HepG2 (cell line): ENCODE data around the gene SCAF11. TPM values are rescaled to one million over a fixed set of nuclear protein-coding genes. Genes with fewer than 3 reads are reported as not detected.

Experiments used
- CREBL2 ChIP-seq: sonication (generic); formaldehyde crosslinking; IDR thresholded peaks from 2 replicates; pipeline ENCODE4 v1.8.1; 2023; ENCODE audit warnings: missing genetic modification reagents, mild to moderate bottlenecking, borderline replicate concordance
- HMG20B ChIP-seq: conservative IDR thresholded peaks from 2 replicates; pipeline ENCODE4 v1.6.1; 2016; ENCODE audit warnings: missing genetic modification reagents, missing compliant biosample characterization
- HNF1B ChIP-seq: sonication (generic); formaldehyde crosslinking; IDR thresholded peaks from 2 replicates; pipeline ENCODE4 v1.5.1; 2020; ENCODE audit warnings: mild to moderate bottlenecking, moderate library complexity, missing genetic modification reagents
- IRF2 ChIP-seq: IDR thresholded peaks from 2 replicates; pipeline ENCODE4 v1.6.1; 2018; ENCODE audit warnings: missing genetic modification reagents, missing compliant biosample characterization
- LCORL ChIP-seq, 2 experiments: fragments of 450-650 bp in 1 of 2; sonication (generic) in 1 of 2; formaldehyde crosslinking in 1 of 2; IDR thresholded peaks; 2 replicates each; pipeline versions ENCODE4 v1.5.0 to v1.6.1; 2017 to 2020; ENCODE audit warnings: antibody characterized with exemption in 1 of 2, missing genetic modification reagents in 1 of 2
- MED1 ChIP-seq: sonication (generic); formaldehyde crosslinking; IDR thresholded peaks from 2 replicates; pipeline ENCODE4 v1.4.0; 2020; ENCODE audit warnings: missing genetic modification reagents
- NR2F2 ChIP-seq: IDR thresholded peaks from 2 replicates; pipeline ENCODE4 v1.6.1; 2012; ENCODE audit warnings: low read depth, inconsistent platforms, borderline replicate concordance
- RXRB ChIP-seq: IDR thresholded peaks from 2 replicates; pipeline ENCODE4 v1.6.1; 2016; ENCODE audit warnings: borderline replicate concordance, missing genetic modification reagents, missing compliant biosample characterization
- SOX6 ChIP-seq, 2 experiments: fragments of 450-650 bp in 1 of 2; sonication (generic) in 1 of 2; formaldehyde crosslinking in 1 of 2; IDR thresholded peaks; 2 replicates each; pipeline versions ENCODE4 v1.4.0 to v1.6.1; 2017 to 2020; ENCODE audit warnings: antibody characterized with exemption in 1 of 2, mild to moderate bottlenecking in 1 of 2, missing genetic modification reagents in 1 of 2
- ZNF10 ChIP-seq: sonication (generic); formaldehyde crosslinking; IDR thresholded peaks from 2 replicates; pipeline ENCODE4 v1.4.0; 2020; ENCODE audit warnings: mild to moderate bottlenecking, low read depth, missing genetic modification reagents, borderline replicate concordance
- ZNF232 ChIP-seq: sonication (generic); formaldehyde crosslinking; IDR thresholded peaks from 2 replicates; pipeline ENCODE4 v1.4.0; 2020; ENCODE audit warnings: missing genetic modification reagents, borderline replicate concordance
- ZNF343 ChIP-seq: sonication (generic); formaldehyde crosslinking; IDR thresholded peaks from 2 replicates; pipeline ENCODE4 v1.4.0; 2020; ENCODE audit warnings: mild to moderate bottlenecking, missing genetic modification reagents
- ZNF431 ChIP-seq: sonication (generic); formaldehyde crosslinking; IDR thresholded peaks from 2 replicates; pipeline ENCODE4 v1.9.0; 2022; ENCODE audit warnings: missing genetic modification reagents, low read depth, mild to moderate bottlenecking, borderline replicate concordance
- ZNF496 ChIP-seq: sonication (generic); formaldehyde crosslinking; IDR thresholded peaks from 2 replicates; pipeline ENCODE4 v1.8.1; 2023; ENCODE audit warnings: mild to moderate bottlenecking, moderate library complexity, missing genetic modification reagents; ENCODE audit not compliant: insufficient replicate concordance
- ZNF605 ChIP-seq: sonication (generic); formaldehyde crosslinking; IDR thresholded peaks from 2 replicates; pipeline ENCODE4 v1.8.0; 2022; ENCODE audit warnings: mild to moderate bottlenecking, missing genetic modification reagents
- ZNF747 ChIP-seq: sonication (generic); formaldehyde crosslinking; IDR thresholded peaks from 2 replicates; pipeline ENCODE4 v1.8.1; 2023; ENCODE audit warnings: missing genetic modification reagents, mild to moderate bottlenecking, borderline replicate concordance
- ZZZ3 ChIP-seq: sonication (generic); formaldehyde crosslinking; IDR thresholded peaks from 2 replicates; pipeline ENCODE4 v1.4.0; 2020; ENCODE audit warnings: missing genetic modification reagents, mild to moderate bottlenecking, borderline replicate concordance
- polyA plus RNA-seq, 8 experiments: library from polyadenylated mRNA; depleted of rRNA in 3 of 8; stranded (reverse) in 7 of 8; unstranded in 1 of 8; fragments of >200 nt; fragmentation: Illumina TruSeq in 4 of 8; extraction: Trizol in 4 of 8; gene quantifications; 2 replicates each; pipeline versions ENCODE4 v1.2.1 to v1.2.3, GENCODE V29; 2011 to 2016; ENCODE audit warnings: low read depth in 4 of 8, missing spikeins in 1 of 8, mixed read lengths in 1 of 8; ENCODE audit not compliant: insufficient read depth in 1 of 8
- total RNA-seq, 5 experiments: library from RNA; depleted of rRNA; stranded (reverse); fragments of >200 nt; fragmentation: Illumina TruSeq; extraction: Trizol; gene quantifications; 2 replicates each; pipeline ENCODE4 v1.2.3, GENCODE V29; 2016; ENCODE audit warnings: low read depth in 1 of 5
- TF ChIP-seq, protein P1 (sequence below): sonication (generic); formaldehyde crosslinking; IDR thresholded peaks from 2 replicates; pipeline ENCODE4 v1.5.1; 2020; ENCODE audit warnings: mild to moderate bottlenecking, missing genetic modification reagents, borderline replicate concordance
- TF ChIP-seq, protein P2 (sequence below): sonication (generic); formaldehyde crosslinking; IDR thresholded peaks from 2 replicates; pipeline ENCODE4 v1.4.0; 2020; ENCODE audit warnings: mild to moderate bottlenecking, missing genetic modification reagents

The SCAF11 gene
- total and polyA plus RNA-seq, 2 of the 13 experiments (the other 11 are each of a cell fraction or from before 2014, with no cell fraction given): 26.9 to 38.3 TPM

DNA sequence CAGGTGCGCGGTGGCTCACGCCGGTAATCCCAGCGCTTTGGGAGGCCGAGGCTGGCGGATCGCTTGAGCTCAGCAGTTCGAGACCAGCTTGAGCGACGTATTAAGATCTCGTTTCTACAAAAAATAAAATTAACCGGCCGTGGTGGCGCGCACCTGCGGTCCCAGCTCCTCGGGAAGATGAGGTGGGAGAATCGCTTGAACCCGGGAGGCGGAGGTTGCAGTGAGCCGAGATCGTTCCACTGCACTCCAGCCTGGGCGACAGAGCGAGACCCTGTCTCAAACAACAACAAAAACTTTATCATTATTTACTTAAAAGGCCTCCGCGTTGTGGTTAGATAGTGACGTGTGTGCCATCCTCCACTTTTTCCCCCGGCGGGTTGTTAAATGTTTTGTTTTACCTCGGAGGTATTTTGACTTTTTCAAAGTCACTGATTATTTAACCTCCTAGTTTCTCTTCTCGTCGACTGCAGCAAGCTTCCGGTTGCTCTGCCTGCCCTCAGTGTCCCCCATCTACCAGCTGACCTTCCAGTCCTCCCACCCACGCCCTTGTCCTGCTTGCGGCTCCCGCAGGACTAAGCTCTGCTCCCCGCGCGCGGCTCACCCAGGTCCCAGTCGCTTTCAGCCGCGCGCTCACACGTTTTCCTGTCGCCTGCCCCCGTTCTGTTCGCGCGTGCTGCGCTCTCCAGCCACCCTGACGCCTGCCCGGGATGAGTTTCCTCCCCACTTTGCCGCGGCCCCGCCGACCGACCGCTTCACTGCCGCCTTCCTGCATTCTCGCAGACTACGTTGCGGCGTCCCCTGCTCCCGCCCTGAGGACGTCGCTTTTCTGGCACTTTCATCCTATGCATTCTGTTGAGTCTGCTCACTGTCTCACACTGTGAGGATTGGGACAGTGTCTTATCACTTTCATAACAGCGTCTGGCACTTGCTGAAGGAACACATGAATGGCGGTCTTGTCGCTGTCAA is 1.2 kb upstream of the SCAF11 start (continued):
- TF ChIP-seq, protein P1, sequence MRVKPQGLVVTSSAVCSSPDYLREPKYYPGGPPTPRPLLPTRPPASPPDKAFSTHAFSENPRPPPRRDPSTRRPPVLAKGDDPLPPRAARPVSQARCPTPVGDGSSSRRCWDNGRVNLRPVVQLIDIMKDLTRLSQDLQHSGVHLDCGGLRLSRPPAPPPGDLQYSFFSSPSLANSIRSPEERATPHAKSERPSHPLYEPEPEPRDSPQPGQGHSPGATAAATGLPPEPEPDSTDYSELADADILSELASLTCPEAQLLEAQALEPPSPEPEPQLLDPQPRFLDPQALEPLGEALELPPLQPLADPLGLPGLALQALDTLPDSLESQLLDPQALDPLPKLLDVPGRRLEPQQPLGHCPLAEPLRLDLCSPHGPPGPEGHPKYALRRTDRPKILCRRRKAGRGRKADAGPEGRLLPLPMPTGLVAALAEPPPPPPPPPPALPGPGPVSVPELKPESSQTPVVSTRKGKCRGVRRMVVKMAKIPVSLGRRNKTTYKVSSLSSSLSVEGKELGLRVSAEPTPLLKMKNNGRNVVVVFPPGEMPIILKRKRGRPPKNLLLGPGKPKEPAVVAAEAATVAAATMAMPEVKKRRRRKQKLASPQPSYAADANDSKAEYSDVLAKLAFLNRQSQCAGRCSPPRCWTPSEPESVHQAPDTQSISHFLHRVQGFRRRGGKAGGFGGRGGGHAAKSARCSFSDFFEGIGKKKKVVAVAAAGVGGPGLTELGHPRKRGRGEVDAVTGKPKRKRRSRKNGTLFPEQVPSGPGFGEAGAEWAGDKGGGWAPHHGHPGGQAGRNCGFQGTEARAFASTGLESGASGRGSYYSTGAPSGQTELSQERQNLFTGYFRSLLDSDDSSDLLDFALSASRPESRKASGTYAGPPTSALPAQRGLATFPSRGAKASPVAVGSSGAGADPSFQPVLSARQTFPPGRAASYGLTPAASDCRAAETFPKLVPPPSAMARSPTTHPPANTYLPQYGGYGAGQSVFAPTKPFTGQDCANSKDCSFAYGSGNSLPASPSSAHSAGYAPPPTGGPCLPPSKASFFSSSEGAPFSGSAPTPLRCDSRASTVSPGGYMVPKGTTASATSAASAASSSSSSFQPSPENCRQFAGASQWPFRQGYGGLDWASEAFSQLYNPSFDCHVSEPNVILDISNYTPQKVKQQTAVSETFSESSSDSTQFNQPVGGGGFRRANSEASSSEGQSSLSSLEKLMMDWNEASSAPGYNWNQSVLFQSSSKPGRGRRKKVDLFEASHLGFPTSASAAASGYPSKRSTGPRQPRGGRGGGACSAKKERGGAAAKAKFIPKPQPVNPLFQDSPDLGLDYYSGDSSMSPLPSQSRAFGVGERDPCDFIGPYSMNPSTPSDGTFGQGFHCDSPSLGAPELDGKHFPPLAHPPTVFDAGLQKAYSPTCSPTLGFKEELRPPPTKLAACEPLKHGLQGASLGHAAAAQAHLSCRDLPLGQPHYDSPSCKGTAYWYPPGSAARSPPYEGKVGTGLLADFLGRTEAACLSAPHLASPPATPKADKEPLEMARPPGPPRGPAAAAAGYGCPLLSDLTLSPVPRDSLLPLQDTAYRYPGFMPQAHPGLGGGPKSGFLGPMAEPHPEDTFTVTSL: peak; percentile 67; the same call in 1 of the 2 replicates
- TF ChIP-seq CREBL2 (CRISPR knock-in tag) (peak; percentile 84; the same call in 1 of the 2 replicates), LCORL (IDR thresholded peaks at IDR 0.05) (no peak), LCORL (CRISPR knock-in tag; IDR thresholded peaks at IDR 0.05) (peak; percentile 69), SOX6 (IDR thresholded peaks at IDR 0.05) (no peak), SOX6 (CRISPR knock-in tag; IDR thresholded peaks at IDR 0.05) (peak; percentile 44; the same call in 1 of the 2 replicates), ZNF605 (CRISPR knock-in tag) (peak; percentile 84), ZNF10 (no peak), HNF1B (CRISPR knock-in tag) (0 out of 2 replicates have a peak, but pooled peaks have one; percentile 71), ZNF232 (CRISPR knock-in tag) (peak; percentile 39; the same call in 1 of the 2 replicates), NR2F2 (no peak), ZNF343 (CRISPR knock-in tag) (peak; percentile 81; the same call in 1 of the 2 replicates), ZNF496 (CRISPR knock-in tag) (no peak), ZNF747 (peak; percentile 60; the same call in 1 of the 2 replicates), IRF2 (CRISPR knock-in tag) (peak; percentile 87), RXRB (no peak; the same call in 1 of the 2 replicates), HMG20B (CRISPR knock-in tag) (0 out of 2 replicates have a peak, but pooled peaks have one; percentile 41), MED1 (CRISPR knock-in tag) (peak; percentile 77), ZZZ3 (CRISPR knock-in tag) (peak; percentile 51; the same call in 1 of the 2 replicates), ZNF431 (CRISPR knock-in tag) (0 out of 2 replicates have a peak, but pooled peaks have one; percentile 26)
- TF ChIP-seq, protein P2, sequence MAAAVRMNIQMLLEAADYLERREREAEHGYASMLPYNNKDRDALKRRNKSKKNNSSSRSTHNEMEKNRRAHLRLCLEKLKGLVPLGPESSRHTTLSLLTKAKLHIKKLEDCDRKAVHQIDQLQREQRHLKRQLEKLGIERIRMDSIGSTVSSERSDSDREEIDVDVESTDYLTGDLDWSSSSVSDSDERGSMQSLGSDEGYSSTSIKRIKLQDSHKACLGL (CRISPR knock-in tag): peak; percentile 48; the same call in 1 of the 2 replicates
